Skeletal muscle tissue (tissue), 4 donors: Measurements from ENCODE around the gene PDGFA. TPM values are rescaled to one million over a fixed set of nuclear protein-coding genes. Genes with fewer than 3 reads are reported as not detected.
A peak's percentile ranks its signal among the peaks of the same experiment; 100 is the strongest.

Source experiments
- H3K27ac ChIP-seq: one replicate; pipeline ENCODE4 v1.7.0; 2013; ENCODE audit warnings: mild to moderate bottlenecking, low read depth, low read length, inconsistent platforms
- H3K27me3 ChIP-seq, 3 donors: one replicate each; pipeline ENCODE4 v1.7.0; 2013; ENCODE audit warnings: low read length in 3 of 3; ENCODE audit not compliant: control insufficient read depth in 3 of 3, insufficient read depth in 3 of 3
- H3K36me3 ChIP-seq, 3 donors: one replicate each; pipeline ENCODE4 v1.7.0; 2013; ENCODE audit warnings: low read length in 3 of 3; ENCODE audit not compliant: control insufficient read depth in 3 of 3, insufficient read depth in 3 of 3
- H3K4me1 ChIP-seq, 3 donors: one replicate each; pipeline ENCODE4 v1.7.0; 2013; ENCODE audit warnings: low read length in 3 of 3, mild to moderate bottlenecking in 3 of 3; ENCODE audit not compliant: control insufficient read depth in 3 of 3, insufficient read depth in 3 of 3
- H3K4me3 ChIP-seq, 3 donors: one replicate each; pipeline ENCODE4 v1.7.0; 2013; ENCODE audit warnings: low read length in 3 of 3
- H3K9ac ChIP-seq, 3 donors: one replicate each; pipeline ENCODE4 v1.7.0; 2013; ENCODE audit warnings: low read length in 3 of 3, mild to moderate bottlenecking in 3 of 3, moderate library complexity in 2 of 3, low read depth in 1 of 3
- H3K9me3 ChIP-seq, 3 donors: one replicate each; pipeline ENCODE4 v1.7.0; 2013; ENCODE audit warnings: low read length in 3 of 3; ENCODE audit not compliant: control insufficient read depth in 3 of 3
- total RNA-seq: library from RNA; depleted of rRNA; stranded (reverse); fragments of >200 nt; gene quantifications from one replicate; pipeline ENCODE4 v1.2.3, GENCODE V29; 2014
- donor health status: Osteomylitis.

The PDGFA gene
- total RNA-seq, 1 donor from 2014 or later: 44.4 TPM

GRCh38 chr7:491958-492713 lies 27.5 kb downstream of the PDGFA start:
- H3K4me1 ChIP-seq: no peaks in the 10 kb centered on the region
- H3K27ac ChIP-seq: no peak overlapping the region
- peaks cover 4 to 14% (median 11%) of the 10 kb centered on the region in 3 donors for H3K36me3 ChIP-seq
- H3K9me3 ChIP-seq: no peaks in the 10 kb centered on the region
- H3K9ac ChIP-seq: no peak overlapping the region
- no peak overlapping the region for H3K4me3 ChIP-seq
- peaks cover 0 to 6% (median 0%) of the 10 kb centered on the region in 3 donors for H3K27me3 ChIP-seq

GRCh38 chr7:491292-491957 lies 28.2 kb downstream of the PDGFA start:
- Histone ChIP-seq H3K27me3 (peaks cover under 1 to 7% (median 3%) of the 10 kb centered on the region in 3 donors), H3K4me1 (no peaks in the 10 kb centered on the region), H3K36me3 (peaks cover 0 to 8% (median 5%) of the 10 kb centered on the region in 3 donors), H3K27ac (no peak overlapping the region), H3K9ac (no peak overlapping the region), H3K9me3 (no peaks in the 10 kb centered on the region), H3K4me3 (no peak overlapping the region)

GRCh38 chr7:490461-491291 lies 29.0 kb downstream of the PDGFA start:
- no peak overlapping the region for H3K4me3 ChIP-seq
- H3K4me1 ChIP-seq: peaks cover 0 to 7% (median 4%) of the 10 kb centered on the region in 3 donors
- H3K36me3 ChIP-seq: peaks cover 0 to 3% (median 2%) of the 10 kb centered on the region in 3 donors
- H3K27me3 ChIP-seq: peaks cover 5 to 10% (median 8%) of the 10 kb centered on the region in 3 donors
- H3K27ac ChIP-seq: no peak overlapping the region
- H3K9me3 ChIP-seq: no peaks in the 10 kb centered on the region
- peak overlapping the region in 1 of 3 donors; percentile 4 for H3K9ac ChIP-seq

- Histone ChIP-seq H3K27me3 (peaks cover 5 to 18% (median 10%) of the 10 kb centered on the region in 3 donors), H3K4me1 (peaks cover 0 to 13% (median 9%) of the 10 kb centered on the region in 3 donors), H3K9ac (no peak overlapping the region), H3K9me3 (no peaks in the 10 kb centered on the region), H3K4me3 (no peak overlapping the region), H3K27ac (no peak overlapping the region), H3K36me3 (no peaks in the 10 kb centered on the region)
Measured at GRCh38 chr7:489876-490275, 29.8 kb downstream of the PDGFA start.

- no peak overlapping the region for H3K4me3 ChIP-seq
- H3K9ac ChIP-seq: no peak overlapping the region
- H3K27ac ChIP-seq: no peak overlapping the region
- peaks cover 0 to 13% (median 9%) of the 10 kb centered on the region in 3 donors for H3K4me1 ChIP-seq
- no peaks in the 10 kb centered on the region for H3K9me3 ChIP-seq
- no peaks in the 10 kb centered on the region for H3K36me3 ChIP-seq
- peaks cover 5 to 30% (median 18%) of the 10 kb centered on the region in 3 donors for H3K27me3 ChIP-seq
Measured at GRCh38 chr7:486216-486743, 33.4 kb downstream of the PDGFA start.

- H3K4me1 ChIP-seq: peaks cover 0 to 13% (median 9%) of the 10 kb centered on the region in 3 donors
- peaks cover 5 to 38% (median 18%) of the 10 kb centered on the region in 3 donors for H3K27me3 ChIP-seq
- no peak overlapping the region for H3K27ac ChIP-seq
- H3K36me3 ChIP-seq: no peaks in the 10 kb centered on the region
- H3K9ac ChIP-seq: no peak overlapping the region
- H3K4me3 ChIP-seq: no peak overlapping the region
- H3K9me3 ChIP-seq: no peaks in the 10 kb centered on the region
Measured at GRCh38 chr7:485188-486081, 34.2 kb downstream of the PDGFA start.

- Histone ChIP-seq H3K9ac (no peak overlapping the region), H3K27ac (no peak overlapping the region), H3K27me3 (peaks cover 5 to 38% (median 18%) of the 10 kb centered on the region in 3 donors), H3K36me3 (no peaks in the 10 kb centered on the region), H3K9me3 (no peaks in the 10 kb centered on the region), H3K4me1 (peaks cover 0 to 16% (median 9%) of the 10 kb centered on the region in 3 donors), H3K4me3 (no peak overlapping the region)
Measured at GRCh38 chr7:484356-485101, 35.1 kb downstream of the PDGFA start.

GRCh38 chr7:483656-484355 lies 35.8 kb downstream of the PDGFA start:
- no peaks in the 10 kb centered on the region for H3K9me3 ChIP-seq
- H3K36me3 ChIP-seq: no peaks in the 10 kb centered on the region
- no peak overlapping the region for H3K4me3 ChIP-seq
- H3K9ac ChIP-seq: no peak overlapping the region
- H3K27ac ChIP-seq: no peak overlapping the region
- peaks cover 5 to 38% (median 18%) of the 10 kb centered on the region in 3 donors for H3K27me3 ChIP-seq
- peaks cover 3 to 21% (median 9%) of the 10 kb centered on the region in 3 donors for H3K4me1 ChIP-seq
